GM23338 (cell line): ENCODE data around the gene PANK4. TPM values are rescaled to one million over a fixed set of nuclear protein-coding genes. Genes with fewer than 3 reads are reported as not detected.

Experiments used
- ATAC-seq: fragments of 200-7000 bp; cut with Tn5 transposase; 3 replicates; pipeline ENCODE4 v1.9.1; 2020
- DNase-seq: peaks from one replicate; pipeline ENCODE4 v3.0.0-alpha.2; 2015; ENCODE audit warnings: low spot score
- H2AFZ ChIP-seq: fragments of 200-600 bp; sonication (generic); 2 replicates; pipeline ENCODE4 v1.8.0; 2016; ENCODE audit warnings: antibody characterized with exemption, mild to moderate bottlenecking, moderate library complexity
- H3F3A ChIP-seq: fragments of 200-600 bp; sonication (generic); replicated peaks from 2 replicates; pipeline ENCODE4 v1.8.0; 2017; ENCODE audit warnings: antibody characterized with exemption, mixed run types, low read depth
- H3K27ac ChIP-seq: fragments of 200-600 bp; sonication (generic); 2 replicates; pipeline ENCODE4 v1.6.1; 2016; ENCODE audit warnings: low read depth
- H3K27me3 ChIP-seq: fragments of 200-600 bp; sonication (generic); 2 replicates; pipeline ENCODE4 v1.8.0; 2016; ENCODE audit warnings: mild to moderate bottlenecking, mixed run types, moderate library complexity; ENCODE audit not compliant: insufficient read depth
- H3K36me3 ChIP-seq: fragments of 200-600 bp; sonication (generic); 2 replicates; pipeline ENCODE4 v1.8.0; 2016; ENCODE audit warnings: mild to moderate bottlenecking; ENCODE audit not compliant: insufficient read depth
- H3K4me1 ChIP-seq: fragments of 200-600 bp; sonication (generic); 2 replicates; pipeline ENCODE4 v1.8.0; 2016; ENCODE audit warnings: mild to moderate bottlenecking, moderate library complexity; ENCODE audit not compliant: insufficient read depth
- H3K4me2 ChIP-seq: fragments of 200-600 bp; sonication (generic); 2 replicates; pipeline ENCODE4 v1.7.1; 2017; ENCODE audit warnings: mixed run types
- H3K4me3 ChIP-seq: fragments of 200-600 bp; sonication (generic); 2 replicates; pipeline ENCODE4 v1.6.1; 2016; ENCODE audit warnings: mixed run types
- H3K79me2 ChIP-seq: fragments of 200-600 bp; sonication (generic); replicated peaks from 2 replicates; pipeline ENCODE4 v1.8.0; 2017; ENCODE audit warnings: mild to moderate bottlenecking; ENCODE audit not compliant: insufficient read depth
- H3K9me2 ChIP-seq: fragments of 200-600 bp; sonication (generic); 2 replicates; pipeline ENCODE4 v1.8.0; 2017; ENCODE audit not compliant: insufficient read depth
- H4K20me1 ChIP-seq: fragments of 200-600 bp; sonication (generic); replicated peaks from 2 replicates; pipeline ENCODE4 v1.8.0; 2017; ENCODE audit warnings: mild to moderate bottlenecking; ENCODE audit not compliant: insufficient read depth
- H3K27ac Mint-ChIP-seq: 2 replicates; pipeline ENCODE4 v1.8.0; 2020; ENCODE audit warnings: inconsistent platforms, mild to moderate bottlenecking, moderate library complexity, mixed read lengths
- H3K27me3 Mint-ChIP-seq: 3 replicates; pipeline ENCODE4 v1.8.0; 2022; ENCODE audit warnings: low read depth, mild to moderate bottlenecking, moderate library complexity, mixed read lengths, inconsistent platforms; ENCODE audit not compliant: insufficient read depth, poor library complexity
- H3K36me3 Mint-ChIP-seq: 3 replicates; pipeline ENCODE4 v1.8.0; 2021; ENCODE audit warnings: low read depth, mild to moderate bottlenecking, inconsistent platforms, moderate library complexity, mixed read lengths
- H3K4me1 Mint-ChIP-seq: 3 replicates; pipeline ENCODE4 v1.8.0; 2020; ENCODE audit warnings: mild to moderate bottlenecking, inconsistent platforms, mixed read lengths
- H3K4me3 Mint-ChIP-seq: 3 replicates; pipeline ENCODE4 v1.8.0; 2021; ENCODE audit warnings: moderate library complexity, mild to moderate bottlenecking, inconsistent platforms, mixed read lengths
- H3K9me3 Mint-ChIP-seq: 3 replicates; pipeline ENCODE4 v1.8.0; 2020; ENCODE audit warnings: moderate library complexity, mild to moderate bottlenecking, inconsistent platforms, mixed read lengths
- CREB1 ChIP-seq: fragments of 250-450 bp; sonication (Bioruptor Pico); IDR thresholded peaks from 2 replicates; pipeline ENCODE4 v1.5.0; 2020; ENCODE audit warnings: low read depth, mild to moderate bottlenecking, moderate library complexity
- CTCF ChIP-seq, 2 experiments: fragments of 200-600 bp in 1 of 2; sonication (generic) in 1 of 2; conservative IDR thresholded peaks; 2 replicates each; pipeline versions ENCODE4 v1.5.1 to v1.6.1; 2016 to 2017; ENCODE audit warnings: antibody characterized with exemption in 2 of 2, low read depth in 2 of 2, mild to moderate bottlenecking in 2 of 2, moderate library complexity in 1 of 2
- ETS1 ChIP-seq: IDR thresholded peaks from 2 replicates; pipeline ENCODE4 v1.6.1; 2016; ENCODE audit warnings: antibody characterized with exemption
- EZH2 ChIP-seq: fragments of 200-600 bp; sonication (generic); IDR thresholded peaks from one replicate; pipeline ENCODE4 v1.8.0; 2017; ENCODE audit warnings: antibody characterized with exemption, mild to moderate bottlenecking, low read depth; ENCODE audit not compliant: unreplicated experiment
- EZH2phosphoT487 ChIP-seq: fragments of 200-600 bp; sonication (generic); IDR thresholded peaks from one replicate; pipeline ENCODE4 v1.8.1; 2018; ENCODE audit warnings: antibody characterized with exemption; ENCODE audit not compliant: unreplicated experiment
- JUNB ChIP-seq: IDR thresholded peaks from one replicate; pipeline ENCODE4 v1.6.1; 2016; ENCODE audit warnings: antibody characterized with exemption; ENCODE audit not compliant: unreplicated experiment
- NANOG ChIP-seq: IDR thresholded peaks from 2 replicates; pipeline ENCODE4 v1.6.1; 2016; ENCODE audit warnings: antibody characterized with exemption, borderline replicate concordance
- POLR2AphosphoS5 ChIP-seq: IDR thresholded peaks from 2 replicates; pipeline ENCODE4 v1.6.1; 2016; ENCODE audit warnings: antibody characterized with exemption, low read depth
- REST ChIP-seq: IDR thresholded peaks from one replicate; pipeline ENCODE4 v1.6.1; 2018; ENCODE audit warnings: antibody characterized with exemption; ENCODE audit not compliant: unreplicated experiment
- STAT1 ChIP-seq: IDR thresholded peaks from one replicate; pipeline ENCODE4 v1.6.1; 2016; ENCODE audit warnings: antibody characterized with exemption; ENCODE audit not compliant: unreplicated experiment
- ZNF114 ChIP-seq: fragments of 250-450 bp; sonication (Bioruptor Pico); IDR thresholded peaks from 2 replicates; pipeline ENCODE4 v1.5.0; 2020; ENCODE audit warnings: mild to moderate bottlenecking, moderate library complexity
- ZNF331 ChIP-seq: fragments of 250-450 bp; sonication (Bioruptor Pico); IDR thresholded peaks from 2 replicates; pipeline ENCODE4 v1.5.0; 2020; ENCODE audit warnings: low read depth, mild to moderate bottlenecking, moderate library complexity
- ZNF462 ChIP-seq: fragments of 250-450 bp; sonication (Bioruptor Pico); IDR thresholded peaks from 2 replicates; pipeline ENCODE4 v1.5.0; 2020; ENCODE audit warnings: mild to moderate bottlenecking, moderate library complexity
- polyA plus RNA-seq: library from polyadenylated mRNA; unstranded; fragments of >200 nt; fragmentation: Nextera tagmentation; extraction: Ambion mirVana; gene quantifications from 2 replicates; pipeline ENCODE4 v1.2.1, GENCODE V29; 2016
- total RNA-seq: library from RNA; depleted of rRNA; stranded (reverse); fragments of >200 nt; shearing (Covaris generic); gene quantifications from 2 replicates; pipeline ENCODE4 v1.2.3, GENCODE V29; 2014

PANK4 gene
- total and polyA plus RNA-seq, 2 experiments from 2014 or later = 25.8 to 43.7 TPM

DNA sequence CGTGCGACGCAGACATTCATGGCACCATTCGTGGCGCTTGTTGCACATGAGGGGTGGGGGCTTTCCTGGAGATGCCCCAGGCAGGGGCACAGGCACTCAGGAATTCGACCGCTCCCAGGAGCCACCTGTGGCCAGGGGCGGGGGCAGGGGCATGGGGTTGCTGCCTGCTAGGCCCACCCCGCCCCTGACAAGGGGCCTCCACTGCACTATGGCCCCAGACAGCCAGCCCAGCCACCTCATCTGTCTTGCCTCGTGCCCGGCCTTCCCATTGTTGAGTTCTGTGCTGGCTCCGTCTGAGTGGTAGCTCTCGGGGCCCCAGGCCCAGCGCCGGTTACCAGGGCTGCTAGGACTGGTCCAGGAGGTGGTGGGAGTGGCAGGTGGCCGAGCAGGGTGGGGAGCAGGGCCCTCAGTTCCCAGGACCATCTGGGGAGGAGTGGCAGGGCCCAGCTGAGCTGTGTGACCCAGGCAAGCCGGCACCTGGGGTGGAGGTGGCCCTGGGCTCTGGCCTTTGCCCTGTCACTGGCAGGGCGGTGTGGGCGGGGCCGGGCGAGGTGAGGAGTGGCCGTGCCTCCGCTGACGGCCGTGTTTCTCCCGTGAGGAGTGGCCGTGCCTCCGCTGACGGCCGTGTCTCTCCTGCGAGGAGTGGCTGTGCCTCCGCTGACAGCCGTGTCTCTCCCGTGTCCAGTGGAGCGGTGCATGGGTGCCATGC is 48.5 kb downstream of the PANK4 start:
- no peak overlapping the region for H3K27ac ChIP-seq

More for the DNA sequence above, 48.5 kb downstream of the PANK4 start:
- H3K4me1 Mint-ChIP-seq = no peaks in the 10 kb centered on the region
- no peaks in the 10 kb centered on the region for H3K9me2 ChIP-seq
- no peak overlapping the region for H3K4me2 ChIP-seq
- no peak overlapping the region for H2AFZ ChIP-seq
- H3K79me2 ChIP-seq = no peaks in the 10 kb centered on the region
- H3K27me3 Mint-ChIP-seq = peaks cover 1% of the 10 kb centered on the region
- H3K36me3 Mint-ChIP-seq = no peaks in the 10 kb centered on the region
- H3K27ac Mint-ChIP-seq = no peak overlapping the region
- no peaks in the 10 kb centered on the region for H3K36me3 ChIP-seq
- DNase-seq (no peak), ATAC-seq (no peak)
- no peaks in the 10 kb centered on the region for H3K4me1 ChIP-seq
- H3K27me3 ChIP-seq = no peaks in the 10 kb centered on the region
- no peak overlapping the region for H3K4me3 Mint-ChIP-seq
- no peaks in the 10 kb centered on the region for H3F3A ChIP-seq
- no peaks in the 10 kb centered on the region for H4K20me1 ChIP-seq
- no peaks in the 10 kb centered on the region for H3K9me3 Mint-ChIP-seq
- no peak overlapping the region for H3K4me3 ChIP-seq
- TF ChIP-seq ZNF331 (CRISPR knock-in tag) (no peak), POLR2AphosphoS5 (no peak), STAT1 (no peak), ETS1 (no peak), CTCF (conservative IDR thresholded peaks at IDR 0.05; ENCODE audit: low read depth in 2 of 2) (no peak), ZNF114 (CRISPR knock-in tag) (no peak), NANOG (no peak), CREB1 (CRISPR knock-in tag) (no peak), EZH2 (no peak), REST (no peak), JUNB (no peak), ZNF462 (CRISPR knock-in tag) (no peak), EZH2phosphoT487 (no peak)
